Measurements from ENCODE around the gene ETV5.

ETV5 gene

DNA sequence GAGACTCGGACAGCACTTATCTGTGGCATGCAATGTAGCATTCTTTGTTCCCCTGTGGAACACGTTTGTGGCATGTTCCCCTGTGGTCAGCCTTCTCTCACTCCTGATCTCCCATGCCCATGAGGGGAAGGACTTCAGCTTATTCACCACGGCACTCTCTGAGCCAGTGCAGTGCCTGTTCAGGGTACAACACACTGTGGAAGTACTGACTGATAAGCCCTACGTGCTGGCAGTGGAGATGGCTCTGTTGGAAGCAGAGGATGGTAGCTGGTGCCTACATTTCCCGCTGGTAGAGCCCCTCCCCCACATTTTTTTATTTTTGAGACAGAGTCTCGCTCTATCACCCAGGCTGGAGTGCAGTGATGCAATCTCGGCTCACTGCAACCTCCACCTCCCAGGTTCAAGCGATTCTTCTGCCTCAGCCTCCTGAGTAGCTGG is 43.5 kb upstream of the ETV5 start:
- Histone ChIP-seq H3K9me3 (ENCODE audit: insufficient read depth, low read length) (no peaks in the 10 kb centered on the region), H3K79me2 (ENCODE audit: insufficient read depth, low read length) (no peaks in the 10 kb centered on the region), H4K20me1 (ENCODE audit: low read depth, low read length) (no peaks in the 10 kb centered on the region), H3K9me2 (replicated peaks; ENCODE audit: insufficient read depth, low read length) (no peaks in the 10 kb centered on the region), H2AFZ (ENCODE audit: low read depth, low read length, severe bottlenecking) (no peak overlapping the region), H3F3A (ENCODE audit: insufficient read depth) (peaks cover 5% of the 10 kb centered on the region; the same call in 1 of the 2 replicates), H3K4me3 (ENCODE audit: insufficient read depth, low read length, poor library complexity, severe bottlenecking) (no peak overlapping the region), H3K27me3 (ENCODE audit: low read length) (no peaks in the 10 kb centered on the region), H3K4me2 (ENCODE audit: low read depth, low read length, poor library complexity, severe bottlenecking) (peak overlapping the region; percentile 36), H3K36me3 (ENCODE audit: low read length) (no peaks in the 10 kb centered on the region), H3K27ac (ENCODE audit: low read depth, low read length) (no peak overlapping the region), H3K9ac (ENCODE audit: low read length) (no peak overlapping the region)
- TF ChIP-seq, protein P1, sequence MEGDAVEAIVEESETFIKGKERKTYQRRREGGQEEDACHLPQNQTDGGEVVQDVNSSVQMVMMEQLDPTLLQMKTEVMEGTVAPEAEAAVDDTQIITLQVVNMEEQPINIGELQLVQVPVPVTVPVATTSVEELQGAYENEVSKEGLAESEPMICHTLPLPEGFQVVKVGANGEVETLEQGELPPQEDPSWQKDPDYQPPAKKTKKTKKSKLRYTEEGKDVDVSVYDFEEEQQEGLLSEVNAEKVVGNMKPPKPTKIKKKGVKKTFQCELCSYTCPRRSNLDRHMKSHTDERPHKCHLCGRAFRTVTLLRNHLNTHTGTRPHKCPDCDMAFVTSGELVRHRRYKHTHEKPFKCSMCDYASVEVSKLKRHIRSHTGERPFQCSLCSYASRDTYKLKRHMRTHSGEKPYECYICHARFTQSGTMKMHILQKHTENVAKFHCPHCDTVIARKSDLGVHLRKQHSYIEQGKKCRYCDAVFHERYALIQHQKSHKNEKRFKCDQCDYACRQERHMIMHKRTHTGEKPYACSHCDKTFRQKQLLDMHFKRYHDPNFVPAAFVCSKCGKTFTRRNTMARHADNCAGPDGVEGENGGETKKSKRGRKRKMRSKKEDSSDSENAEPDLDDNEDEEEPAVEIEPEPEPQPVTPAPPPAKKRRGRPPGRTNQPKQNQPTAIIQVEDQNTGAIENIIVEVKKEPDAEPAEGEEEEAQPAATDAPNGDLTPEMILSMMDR (IDR thresholded peaks at IDR 0.05; ENCODE audit: insufficient read depth, low read length, poor library complexity, severe bottlenecking): no peak
- TF ChIP-seq EZH2phosphoT487 (conservative IDR thresholded peaks at IDR 0.05; ENCODE audit: low read length): no peak

DNA sequence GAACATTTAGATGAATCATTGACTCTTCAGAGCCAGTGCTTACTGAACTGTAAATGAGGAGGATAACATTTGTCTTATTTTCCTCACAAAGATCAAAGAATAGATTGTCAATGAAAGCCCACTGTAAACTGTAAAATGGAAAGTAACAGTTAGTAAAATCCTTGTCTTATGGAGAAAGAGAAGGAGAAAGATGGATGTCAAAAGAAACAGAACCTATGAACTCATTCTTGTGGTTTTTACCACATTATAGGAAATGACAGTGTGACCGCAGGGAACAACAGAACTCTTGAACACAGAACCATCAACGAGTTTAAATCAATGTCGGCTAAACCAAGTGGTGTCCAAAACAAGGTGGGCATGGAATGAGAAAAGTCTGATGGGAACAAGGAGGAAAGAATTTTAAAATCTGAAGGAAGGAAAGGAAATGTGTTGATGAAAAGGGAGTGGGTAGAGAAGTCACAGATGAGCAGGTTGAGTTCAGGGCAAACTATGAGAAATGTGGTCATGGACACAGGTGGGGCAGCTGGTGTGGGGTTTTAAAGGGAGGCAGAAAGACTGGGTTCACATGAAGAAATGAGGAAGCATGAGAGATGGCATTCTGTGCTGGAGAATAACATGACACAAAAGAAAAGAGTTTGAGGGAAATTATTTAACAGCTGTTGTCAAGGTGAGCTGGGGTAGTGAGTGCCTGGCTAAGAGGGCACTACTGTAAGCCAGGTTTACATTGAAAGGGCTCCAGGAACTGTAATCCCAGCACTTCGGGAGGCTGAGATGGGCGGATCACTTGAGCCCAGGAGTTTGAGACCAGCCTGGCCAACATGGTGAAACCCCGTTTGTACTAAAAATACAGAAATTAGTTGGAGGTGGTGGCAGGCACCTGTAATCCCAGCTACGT is 42.4 kb upstream of the ETV5 start:
- Histone ChIP-seq H3K36me3 (ENCODE audit: low read length) (no peaks in the 10 kb centered on the region), H3K27ac (ENCODE audit: low read depth, low read length) (no peak overlapping the region), H3K79me2 (ENCODE audit: insufficient read depth, low read length) (no peaks in the 10 kb centered on the region), H3K27me3 (ENCODE audit: low read length) (no peaks in the 10 kb centered on the region), H3F3A (ENCODE audit: insufficient read depth) (peaks cover 5% of the 10 kb centered on the region; the same call in 1 of the 2 replicates), H3K9me2 (replicated peaks; ENCODE audit: insufficient read depth, low read length) (no peaks in the 10 kb centered on the region), H4K20me1 (ENCODE audit: low read depth, low read length) (no peaks in the 10 kb centered on the region), H3K9ac (ENCODE audit: low read length) (no peak overlapping the region), H2AFZ (ENCODE audit: low read depth, low read length, severe bottlenecking) (no peak overlapping the region), H3K4me3 (ENCODE audit: insufficient read depth, low read length, poor library complexity, severe bottlenecking) (no peak overlapping the region), H3K9me3 (ENCODE audit: insufficient read depth, low read length) (no peaks in the 10 kb centered on the region), H3K4me2 (ENCODE audit: low read depth, low read length, poor library complexity, severe bottlenecking) (no peak overlapping the region)
- no peak for TF ChIP-seq EZH2phosphoT487 (conservative IDR thresholded peaks at IDR 0.05; ENCODE audit: low read length)
- TF ChIP-seq, protein P1 (IDR thresholded peaks at IDR 0.05; ENCODE audit: insufficient read depth, low read length, poor library complexity, severe bottlenecking): no peak

DNA sequence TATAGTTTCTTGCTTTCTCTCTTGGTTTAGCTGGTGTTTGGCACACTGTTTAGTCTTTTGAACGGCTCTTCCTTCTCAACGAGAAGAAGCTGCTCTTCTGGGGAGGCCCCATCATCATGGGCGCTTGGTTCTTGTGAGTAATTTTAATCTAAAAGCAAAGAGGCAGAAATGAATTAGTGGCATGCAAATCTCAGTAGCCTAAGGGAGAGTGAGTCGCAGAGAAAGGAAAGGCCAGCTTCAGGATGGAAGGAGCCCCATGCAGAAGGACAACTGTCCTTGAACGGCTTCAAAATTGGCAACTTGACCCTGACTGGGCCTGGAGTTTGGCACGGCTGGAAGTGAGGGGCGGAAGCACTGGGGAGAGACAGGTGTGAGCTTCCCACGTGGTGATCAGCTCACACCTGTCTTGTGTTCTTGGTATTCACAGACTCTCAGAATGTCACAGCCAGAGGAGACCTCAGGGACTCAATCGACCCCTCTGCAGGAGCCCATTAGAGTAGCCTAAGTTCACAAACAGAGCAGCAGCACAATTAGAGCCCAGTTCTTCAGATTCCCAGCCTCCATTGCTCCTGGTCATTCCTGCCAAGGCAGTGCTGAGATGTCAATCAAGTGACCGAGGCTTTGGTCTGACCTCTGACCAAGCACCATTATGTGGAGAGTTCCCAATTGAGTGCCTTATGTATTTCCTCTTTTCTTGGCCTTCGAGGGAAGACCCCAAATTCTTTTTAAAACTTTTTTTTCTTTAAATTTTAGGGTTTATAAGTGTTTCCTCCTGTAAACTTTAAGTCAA is 41.3 kb upstream of the ETV5 start:
- no peak overlapping the region for H2AFZ ChIP-seq (ENCODE audit: low read depth, low read length, severe bottlenecking)
- H4K20me1 ChIP-seq (ENCODE audit: low read depth, low read length): no peaks in the 10 kb centered on the region
- H3F3A ChIP-seq (ENCODE audit: insufficient read depth): peaks cover 5% of the 10 kb centered on the region; the same call in 1 of the 2 replicates
- H3K9ac ChIP-seq (ENCODE audit: low read length): no peak overlapping the region
- no peak overlapping the region for H3K4me3 ChIP-seq (ENCODE audit: insufficient read depth, low read length, poor library complexity, severe bottlenecking)
- H3K27me3 ChIP-seq (ENCODE audit: low read length): no peaks in the 10 kb centered on the region
- H3K9me3 ChIP-seq (ENCODE audit: insufficient read depth, low read length): no peaks in the 10 kb centered on the region
- H3K9me2 ChIP-seq (replicated peaks; ENCODE audit: insufficient read depth, low read length): no peaks in the 10 kb centered on the region
- H3K27ac ChIP-seq (ENCODE audit: low read depth, low read length): no peak overlapping the region
- TF ChIP-seq EZH2phosphoT487 (conservative IDR thresholded peaks at IDR 0.05; ENCODE audit: low read length): no peak
- TF ChIP-seq, protein P1 (IDR thresholded peaks at IDR 0.05; ENCODE audit: insufficient read depth, low read length, poor library complexity, severe bottlenecking): no peak
- no peaks in the 10 kb centered on the region for H3K36me3 ChIP-seq (ENCODE audit: low read length)
- no peaks in the 10 kb centered on the region for H3K79me2 ChIP-seq (ENCODE audit: insufficient read depth, low read length)
- no peak overlapping the region for H3K4me2 ChIP-seq (ENCODE audit: low read depth, low read length, poor library complexity, severe bottlenecking)

Data from SU-DHL-6 (cell line).